Muscle of back (tissue), 13 donors: ENCODE data around the gene HOXA9. TPM values are rescaled to one million over a fixed set of nuclear protein-coding genes. Genes with fewer than 3 reads are reported as not detected.

ENCODE experiments used
- DNase-seq, 3 donors: peaks; one replicate each; pipeline versions ENCODE4 v3.0.0 to v3.0.0-alpha.2; 2013
- long read RNA-seq, 9 donors: transcript quantifications; one replicate each; lab custom pipeline, GENCODE V29; 2026
- polyA plus RNA-seq, 10 donors: library from polyadenylated mRNA; unstranded; fragments of 120-200 nt; gene quantifications; one replicate each; pipeline ENCODE4 v1.2.1, GENCODE V29; 2013; ENCODE audit not compliant: insufficient read length in 10 of 10

HOXA9 gene
- polyA plus RNA-seq = 10 to 100 TPM in 5 of 10 donors, under 1 TPM in 5; 0.15 to 25.4 (median 6.0) TPM
- long read RNA-seq, donor 1, partial matches to known transcripts = 0 of 6 reads
- long read RNA-seq, donor 1, other reads (novel, unspliced or antisense) = 0 of 6 reads
- long read RNA-seq, donor 2, partial matches to known transcripts = 0 of 8 reads
- long read RNA-seq, donor 2, other reads (novel, unspliced or antisense) = 0 of 8 reads
- long read RNA-seq, donor 3 = 0 reads
- long read RNA-seq, donor 4, partial matches to known transcripts = 0 of 1 reads
- long read RNA-seq, donor 4, other reads (novel, unspliced or antisense) = 0 of 1 reads
- long read RNA-seq, donor 5, partial matches to known transcripts = 0 of 1 reads
- long read RNA-seq, donor 5, other reads (novel, unspliced or antisense) = 0 of 1 reads
- long read RNA-seq, donor 6 = 0 reads
- long read RNA-seq, donor 7, partial matches to known transcripts = 0 of 6 reads
- long read RNA-seq, donor 7, other reads (novel, unspliced or antisense) = 0 of 6 reads
- long read RNA-seq, donor 8, transcript HOXA9-202 (3 exons, 797 nt) = major isoform, 8 of 8 reads
- long read RNA-seq, donor 8, partial matches to known transcripts = 0 of 8 reads
- long read RNA-seq, donor 8, other reads (novel, unspliced or antisense) = 0 of 8 reads
- long read RNA-seq, donor 9 = 0 reads

DNA sequence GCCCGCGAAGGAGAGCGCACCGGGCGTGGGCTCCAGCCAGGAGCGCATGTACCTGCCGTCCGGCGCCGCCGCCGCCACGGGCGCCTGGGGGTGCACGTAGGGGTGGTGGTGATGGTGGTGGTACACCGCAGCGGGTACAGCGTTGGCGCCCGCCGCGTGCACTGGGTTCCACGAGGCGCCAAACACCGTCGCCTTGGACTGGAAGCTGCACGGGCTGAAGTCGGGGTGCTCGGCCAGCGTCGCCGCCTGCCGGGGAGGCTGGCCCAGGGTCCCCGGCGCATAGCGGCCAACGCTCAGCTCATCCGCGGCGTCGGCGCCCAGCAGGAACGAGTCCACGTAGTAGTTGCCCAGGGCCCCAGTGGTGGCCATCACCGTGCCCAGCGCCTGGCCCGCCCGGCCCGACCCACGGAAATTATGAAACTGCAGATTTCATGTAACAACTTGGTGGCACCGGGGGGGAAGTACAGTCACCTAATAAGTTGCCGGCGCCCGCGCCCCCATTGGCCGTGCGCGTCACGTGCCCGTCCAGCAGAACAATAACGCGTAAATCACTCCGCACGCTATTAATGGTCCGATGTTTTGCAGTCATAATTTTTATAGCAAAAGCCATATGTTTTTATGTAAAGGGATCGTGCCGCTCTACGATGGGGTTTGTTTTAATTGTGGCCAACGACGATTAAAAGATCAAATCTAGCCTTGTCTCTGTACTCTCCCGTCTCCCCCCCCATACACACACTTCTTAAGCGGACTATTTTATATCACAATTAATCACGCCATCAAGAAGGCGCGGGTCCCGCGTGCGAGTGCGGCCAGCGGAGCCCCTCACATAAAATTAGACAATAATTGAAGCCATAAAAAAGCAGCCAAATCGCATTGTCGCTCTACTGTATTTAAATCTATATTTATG is at the start of gene HOXA9:
Gene HOXA9, minus strand, starts transcription at position 449 of the 907 bp plus-strand sequence. Its CDS starts 80 bp downstream, at position 369.
- peak; percentile 86 to 98 (median 92) for DNase-seq

- DNase-seq = no peak
These were observed 49.1 kb upstream of the HOXA9 start for GRCh38 chr7:27214239-27214950.

DNA sequence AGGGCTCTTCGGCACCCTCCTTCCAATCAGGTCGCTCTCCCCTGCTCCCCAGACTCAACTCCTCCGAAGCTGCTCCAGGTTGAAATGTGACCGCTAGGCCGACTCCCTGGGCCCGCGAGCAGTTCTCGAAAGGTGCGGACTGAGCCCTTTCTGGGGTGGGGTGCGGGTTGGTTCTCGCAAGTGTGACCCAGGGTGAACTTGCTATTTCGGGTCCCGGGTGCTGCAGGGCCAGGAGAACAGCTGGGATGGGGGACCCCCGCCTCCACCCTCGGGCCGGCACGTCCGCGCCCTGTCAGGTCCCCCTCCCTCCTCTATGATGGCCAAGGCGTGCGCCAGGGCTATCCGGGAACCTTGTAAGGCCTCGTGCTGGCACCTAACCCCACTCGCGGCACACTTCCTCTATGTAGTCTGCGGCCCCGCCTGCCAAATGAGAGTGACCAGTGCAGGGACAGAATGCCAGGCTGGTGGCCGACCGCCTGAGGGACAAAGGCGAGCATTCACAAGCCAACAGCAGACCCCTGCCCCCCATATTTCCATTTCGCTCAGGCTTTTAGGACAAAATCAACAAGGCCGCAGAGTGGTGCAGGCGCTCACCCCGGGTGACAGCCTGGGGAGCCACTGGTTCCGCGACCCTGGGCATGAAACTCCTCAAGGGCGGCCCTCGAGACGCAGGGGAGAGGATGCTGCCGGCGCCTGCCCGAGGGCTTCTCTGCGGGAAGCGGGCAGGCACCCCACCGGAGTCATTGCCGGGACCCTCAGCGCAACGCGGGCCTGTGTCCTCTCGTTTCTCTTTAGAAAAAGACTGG is 48.3 kb upstream of the HOXA9 start:
- DNase-seq = peak in 1 of 3 donors; percentile 25

GRCh38 chr7:27212497-27213432 is 47.4 kb upstream of the HOXA9 start:
- peak in 1 of 3 donors; percentile 51 for DNase-seq

- peak in 1 of 3 donors; percentile 59 for DNase-seq
These were observed 46.4 kb upstream of the HOXA9 start for GRCh38 chr7:27211764-27212204.

DNA sequence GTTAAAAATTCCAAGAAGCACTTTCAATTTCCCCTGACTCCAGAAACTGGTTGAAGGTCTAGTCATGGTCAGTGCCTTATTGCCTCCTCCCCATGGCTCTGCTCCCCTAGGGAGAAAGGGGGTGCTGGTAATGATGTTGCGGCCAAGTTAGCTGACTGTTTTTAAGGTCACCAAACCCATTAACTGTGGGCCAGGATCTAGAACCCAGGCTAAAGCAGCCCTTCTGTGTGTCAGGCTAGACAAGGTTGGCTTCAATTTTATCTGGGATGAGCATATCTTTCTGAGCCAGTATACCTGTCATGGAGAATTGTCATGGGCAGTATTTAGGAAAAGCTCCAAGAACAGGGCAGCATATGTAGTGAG is 45.7 kb upstream of the HOXA9 start:
- DNase-seq = peak in 1 of 3 donors; percentile 36

DNA sequence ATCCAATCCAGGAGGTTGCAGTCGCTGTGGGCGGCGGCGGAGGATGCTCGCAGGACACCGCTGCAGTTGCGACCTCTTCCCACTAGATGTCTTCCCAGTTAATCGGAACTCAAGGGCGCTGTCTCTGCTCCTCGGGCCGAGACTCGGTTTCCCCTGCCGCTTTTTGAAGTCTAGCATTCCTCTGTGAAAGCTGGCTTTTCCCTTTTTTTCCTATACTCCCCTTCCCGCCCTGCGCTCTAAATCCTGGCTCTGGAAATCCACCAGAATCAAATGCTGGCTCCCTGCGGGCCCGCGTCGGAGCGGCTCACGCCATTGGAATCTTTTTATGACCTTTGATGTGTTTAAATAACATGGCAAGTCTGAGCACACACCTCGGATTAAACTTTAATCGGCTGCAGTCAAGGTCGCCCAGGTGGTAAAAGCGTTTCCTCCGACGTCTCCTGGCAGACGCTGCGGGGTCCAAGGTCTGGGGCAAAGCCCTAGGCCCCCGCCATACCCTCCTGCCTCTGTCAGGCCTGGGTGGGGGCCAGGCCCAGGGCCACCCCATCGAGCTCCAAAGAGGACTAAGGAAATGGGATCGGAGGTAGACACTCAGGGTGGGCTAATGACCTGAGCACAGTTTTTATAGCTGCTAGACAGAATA is 45.2 kb upstream of the HOXA9 start:
- peak in 1 of 3 donors; percentile 77 for DNase-seq

- no peak for DNase-seq
These were observed 44.6 kb upstream of the HOXA9 start for GRCh38 chr7:27209933-27210440.

DNA sequence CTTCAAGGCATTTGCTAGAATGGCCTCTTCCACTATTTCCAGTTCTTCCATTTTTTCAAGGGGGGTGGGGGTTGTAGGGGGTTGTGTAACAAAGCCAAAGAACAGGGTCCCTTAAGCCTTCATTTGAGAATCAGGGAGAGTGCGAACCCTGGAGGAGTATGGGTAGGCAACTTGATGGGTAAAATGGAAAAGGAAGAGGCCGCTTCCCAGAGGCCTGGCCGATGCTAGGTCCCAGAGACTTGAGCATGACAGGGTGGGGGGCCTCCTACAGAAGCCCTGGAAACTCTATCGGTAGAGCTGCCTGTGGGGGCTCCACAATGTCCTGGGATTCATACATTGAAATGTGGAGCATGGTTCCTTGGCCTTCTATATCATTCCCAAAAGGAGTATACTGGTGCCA is 43.7 kb upstream of the HOXA9 start:
- no peak for DNase-seq

- no peak for DNase-seq
These were observed 42.1 kb upstream of the HOXA9 start for GRCh38 chr7:27207348-27207985.

DNA sequence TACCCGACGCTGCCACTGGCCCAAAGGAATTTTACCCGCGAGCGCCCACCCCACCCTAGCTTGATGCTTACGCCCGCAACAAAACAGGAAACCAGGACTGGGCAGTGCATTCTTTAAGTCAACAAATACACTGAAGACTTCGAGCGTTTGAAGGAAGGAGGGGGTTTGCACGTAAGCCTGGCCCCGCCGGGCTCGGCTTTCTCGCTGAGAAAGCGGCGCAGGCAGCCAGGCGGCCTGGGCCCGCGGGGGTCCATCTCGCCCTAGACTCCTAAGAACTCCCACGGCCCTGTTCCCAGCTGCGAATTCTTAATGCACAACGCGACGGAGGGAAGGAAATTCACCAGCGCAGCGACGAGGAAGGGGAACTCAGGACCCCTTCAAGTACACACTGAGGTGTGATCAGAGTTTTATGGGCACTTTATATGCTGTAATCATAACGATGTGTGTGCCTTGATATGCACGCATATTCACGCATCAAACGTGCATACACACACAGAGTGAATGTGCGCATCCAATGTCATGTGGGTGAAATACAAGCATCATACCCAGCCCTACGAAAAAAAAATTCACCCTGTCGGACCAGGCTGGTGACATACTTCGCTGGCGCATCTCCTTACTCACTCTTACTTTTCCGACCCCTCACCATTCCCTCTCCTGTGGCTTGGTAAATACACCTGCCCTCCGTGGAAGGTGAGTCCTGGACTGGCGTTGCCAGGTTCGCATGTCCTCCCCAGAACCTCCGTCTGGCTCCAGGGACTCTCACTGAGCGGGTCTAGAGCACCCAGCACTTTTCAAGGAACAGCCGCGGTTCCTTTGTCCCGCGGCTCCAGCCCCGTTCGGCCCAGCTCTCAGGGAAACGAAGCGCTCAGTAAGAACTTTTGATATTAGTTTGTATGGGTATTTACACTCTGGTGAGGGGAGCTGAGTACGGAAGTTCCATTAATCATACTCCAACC is 40.3 kb upstream of the HOXA9 start:
- peak in 1 of 3 donors; percentile 67 for DNase-seq

DNA sequence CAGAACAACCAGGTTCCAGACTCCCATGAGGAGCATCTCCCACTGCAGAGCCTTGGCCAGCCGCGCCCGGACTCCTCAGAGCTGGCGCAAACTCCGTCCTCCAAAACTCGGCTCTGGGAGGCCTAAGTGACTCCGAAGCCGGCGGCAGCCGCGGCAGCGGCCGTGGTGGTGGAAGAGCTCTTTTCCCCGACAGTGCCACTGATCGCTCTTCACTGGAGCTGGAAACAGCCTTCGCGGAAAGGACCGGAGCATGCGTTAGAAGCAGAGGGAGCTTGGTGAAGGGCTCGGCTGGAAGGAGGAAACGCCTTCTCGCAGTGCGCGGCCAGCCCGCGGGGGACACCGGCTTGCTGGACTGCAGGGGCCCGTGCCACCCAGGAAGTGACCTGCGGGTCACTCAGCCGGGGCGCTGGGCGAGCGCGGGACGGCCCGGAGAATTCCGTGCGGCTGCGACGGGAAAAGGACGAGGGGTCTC is 39.5 kb upstream of the HOXA9 start:
- no peak for DNase-seq

DNA sequence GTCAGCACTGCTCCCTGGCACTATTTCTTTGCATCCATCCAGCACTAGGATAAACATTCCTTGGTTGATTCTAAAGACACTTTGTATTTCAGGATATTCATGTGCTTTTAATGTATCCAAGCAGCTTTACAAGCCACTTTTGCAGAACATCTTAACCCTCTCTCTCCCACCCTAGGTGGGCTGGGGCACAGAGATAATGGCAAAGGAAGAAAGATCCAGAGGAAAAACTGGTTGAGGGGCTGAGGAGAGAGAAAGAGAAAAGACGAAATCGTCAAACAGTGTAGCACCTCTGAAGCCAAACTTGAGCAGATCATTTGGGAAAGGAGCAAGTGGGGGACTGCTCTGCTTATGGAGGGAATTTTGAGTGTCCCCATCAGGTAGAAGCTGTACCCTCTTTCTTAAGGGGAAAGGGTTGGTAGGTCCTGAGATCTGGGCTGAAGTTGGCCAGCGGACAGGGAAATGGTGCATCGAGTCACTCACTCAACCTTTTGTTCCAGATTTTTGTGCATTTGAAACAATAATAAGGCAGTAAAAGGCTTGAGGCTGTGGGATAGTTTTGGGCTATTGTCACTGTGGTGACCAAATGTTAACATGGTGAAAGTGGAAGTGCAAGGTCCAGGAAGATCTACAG is 38.7 kb upstream of the HOXA9 start:
- DNase-seq = peak in 1 of 3 donors; percentile 34

- DNase-seq = peak in 1 of 3 donors; percentile 37
These were observed 38.1 kb upstream of the HOXA9 start for GRCh38 chr7:27203365-27203953.

- DNase-seq = no peak
These were observed 37.5 kb upstream of the HOXA9 start for GRCh38 chr7:27202862-27203134.
